GM12874 (cell line): ENCODE data around the gene PRAME.

Experiments
- CTCF ChIP-seq: IDR thresholded peaks from 2 replicates; pipeline ENCODE4 v1.5.1; 2011; ENCODE audit warnings: low read depth, mild to moderate bottlenecking, control low read depth, low read length, moderate library complexity; ENCODE audit not compliant: insufficient read depth

PRAME gene

GRCh38 chr22:22556995-22557925 lies 1.8 kb downstream of the PRAME start:
- no peak for TF ChIP-seq CTCF

GRCh38 chr22:22556578-22556977 lies 2.5 kb downstream of the PRAME start:
- no peak for TF ChIP-seq CTCF

GRCh38 chr22:22555596-22555995 lies 3.5 kb downstream of the PRAME start:
- TF ChIP-seq CTCF: no peak

GRCh38 chr22:22554587-22555284 lies 4.3 kb downstream of the PRAME start:
- no peak for TF ChIP-seq CTCF

GRCh38 chr22:22553735-22554586 lies 5.1 kb downstream of the PRAME start:
- no peak for TF ChIP-seq CTCF

GRCh38 chr22:22553141-22553540 lies 5.9 kb downstream of the PRAME start:
- no peak for TF ChIP-seq CTCF

- peak; percentile 33; the same call in 1 of the 2 replicates for TF ChIP-seq CTCF
These were observed 6.4 kb downstream of the PRAME start for GRCh38 chr22:22552630-22553029.
